Activated naive CD8-positive, alpha-beta T cell treated with anti-CD3 and anti-CD28 coated beads, Interleukin-2, amount 10 ng/mL, durations not matched to agents 7 days and 5 days (primary cell): ENCODE measurements around the gene CPSF3. TPM values are rescaled to one million over a fixed set of nuclear protein-coding genes. Genes with fewer than 3 reads are reported as not detected.

Experiments used
- ATAC-seq: fragments of 150-1000 bp; cut with Tn5 transposase; one replicate; pipeline ENCODE4 v1.10.0; 2021; ENCODE audit warnings: low read depth, moderate library complexity
- POLR2A ChIA-PET: fragments of 350-600 bp; sonication (Branson Sonifier 250); formaldehyde crosslinking; loops from one replicate; lab custom pipeline; 2021; ENCODE audit warnings: antibody characterized with exemption; lab: Charles Lee
- DNase-seq: peaks from one replicate; pipeline ENCODE4 v3.0.0; 2021
- H3K27ac Mint-ChIP-seq: one replicate; pipeline ENCODE4 v1.8.0; 2022; ENCODE audit warnings: mild to moderate bottlenecking, mixed read lengths
- H3K27me3 Mint-ChIP-seq: one replicate; pipeline ENCODE4 v1.8.0; 2022; ENCODE audit warnings: mild to moderate bottlenecking, moderate library complexity, mixed read lengths
- H3K36me3 Mint-ChIP-seq: one replicate; pipeline ENCODE4 v1.8.0; 2021; ENCODE audit warnings: mild to moderate bottlenecking, mixed read lengths
- H3K4me1 Mint-ChIP-seq: one replicate; pipeline ENCODE4 v1.8.0; 2021; ENCODE audit warnings: mixed read lengths
- H3K4me3 Mint-ChIP-seq: one replicate; pipeline ENCODE4 v1.8.0; 2022; ENCODE audit warnings: mild to moderate bottlenecking, moderate library complexity, mixed read lengths
- H3K9me3 Mint-ChIP-seq: one replicate; pipeline ENCODE4 v1.8.0; 2021; ENCODE audit warnings: mixed read lengths
- total RNA-seq, 2 experiments: library from RNA; stranded (reverse); gene quantifications; one replicate each; pipeline ENCODE4 v1.2.3, GENCODE V29; 2021

The CPSF3 gene
- total RNA-seq, result 10 to 100 TPM; 43.3 to 48.0 TPM

DNA sequence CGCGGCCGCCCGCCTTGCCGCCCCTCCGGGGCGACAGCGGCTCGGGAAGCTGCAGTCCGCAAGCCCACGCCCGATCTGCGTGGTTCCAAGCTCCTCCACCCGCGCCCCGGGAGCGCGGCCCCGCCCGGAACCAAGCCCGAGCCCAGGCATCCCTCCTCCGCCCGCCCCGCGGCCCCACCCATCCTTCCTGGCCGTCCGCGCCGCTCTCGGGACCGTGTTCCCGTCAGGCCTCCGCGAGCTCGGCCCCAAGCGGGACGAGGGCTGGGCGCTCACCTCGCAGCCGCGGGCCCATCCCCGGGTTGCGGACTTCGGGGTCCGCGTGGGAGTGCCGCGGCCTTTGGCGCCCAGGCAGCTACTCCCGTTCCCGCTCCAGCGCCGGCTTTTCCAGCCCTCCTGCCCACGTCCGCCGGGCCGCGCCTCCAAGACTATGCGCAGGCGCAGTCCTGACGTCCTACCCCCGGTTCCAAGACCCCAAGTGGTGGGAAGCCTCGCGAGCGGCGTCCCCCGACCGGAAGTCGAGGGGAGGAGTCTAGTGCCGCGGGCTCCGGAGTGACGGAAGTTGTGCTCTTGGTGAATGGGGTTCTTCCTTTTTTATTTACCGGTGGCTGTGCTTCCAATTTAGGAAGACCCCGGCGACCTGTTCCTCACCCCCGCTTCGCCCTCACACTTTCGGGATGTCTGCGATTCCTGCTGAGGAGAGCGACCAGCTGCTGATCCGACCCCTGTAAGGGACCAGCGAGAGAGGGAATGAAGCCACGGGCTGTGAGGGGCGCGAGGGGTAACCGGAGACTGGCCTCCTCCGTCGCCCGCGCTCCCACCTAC is at the start of gene CPSF3, which contains the start of gene ITGB1BP1:
Gene CPSF3 (plus strand): TSS at position 555 of the 822 bp plus-strand sequence. CDS start 120 bp downstream, at position 675.
Gene ITGB1BP1 (minus strand): TSS at position 429 of the 822 bp plus-strand sequence. CDS start 4,831 bp downstream, outside the sequence.
- H3K27ac Mint-ChIP-seq, result peak within 1 kb of the TSS; percentile 92
- peaks cover 21% of the 10 kb centered on the region for H3K4me1 Mint-ChIP-seq
- H3K36me3 Mint-ChIP-seq, result peaks cover 11% of the 10 kb centered on the region
- POLR2A ChIA-PET, result interaction anchor here (0.7 to 2.9 kb wide), 13 partner anchors 10 to 1388 kb away, joined by 3 to 35 read pairs (median 5); partner anchors contain the start of genes ADAM17, IAH1 and YWHAQ
- no peaks in the 10 kb centered on the region for H3K9me3 Mint-ChIP-seq
- no peak within 1 kb of the TSS for H3K4me3 Mint-ChIP-seq
- peak; percentile 98 for DNase-seq
- H3K27me3 Mint-ChIP-seq, result no peaks in the 10 kb centered on the region
- peak; percentile 84 for ATAC-seq

- POLR2A ChIA-PET, result no interaction called here
- H3K4me1 Mint-ChIP-seq, result peaks cover 2% of the 10 kb centered on the region
- ATAC-seq, result no peak
- H3K27ac Mint-ChIP-seq, result no peak overlapping the region
- peaks cover 11% of the 10 kb centered on the region for H3K27me3 Mint-ChIP-seq
- H3K9me3 Mint-ChIP-seq, result no peaks in the 10 kb centered on the region
- H3K36me3 Mint-ChIP-seq, result no peaks in the 10 kb centered on the region
- DNase-seq, result no peak
- no peak overlapping the region for H3K4me3 Mint-ChIP-seq
These were observed 49.3 kb upstream of the CPSF3 start for GRCh38 chr2:9374071-9374730.

DNA sequence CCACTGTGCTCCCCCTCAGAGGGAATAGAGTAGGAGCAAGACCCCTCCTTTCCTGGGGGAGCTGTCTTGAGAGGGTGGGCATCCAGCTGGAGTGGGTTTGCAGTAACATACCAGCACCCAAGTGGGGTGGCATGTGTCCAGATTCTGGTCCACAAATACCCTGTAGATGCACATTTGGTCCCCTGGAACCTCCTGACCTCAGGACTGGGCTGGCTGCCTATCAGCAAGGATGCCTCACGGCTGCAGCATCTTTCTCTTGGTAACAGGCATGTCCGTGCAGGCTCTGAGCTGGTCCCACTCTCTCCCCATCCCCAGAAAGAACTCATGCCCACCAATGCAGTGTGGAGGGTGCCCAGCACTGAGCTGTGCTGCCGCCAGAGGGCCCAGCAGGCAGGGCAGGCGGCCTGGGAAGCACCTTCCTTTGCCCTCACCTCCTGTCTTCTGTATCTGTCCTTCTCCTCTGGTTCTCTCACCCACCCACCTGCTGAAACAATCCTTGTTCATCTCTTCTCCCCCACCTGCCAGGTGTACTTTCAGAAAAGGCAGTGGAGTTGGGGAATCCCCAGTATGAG is 47.5 kb upstream of the CPSF3 start:
- H3K27me3 Mint-ChIP-seq, result peaks cover 11% of the 10 kb centered on the region
- H3K36me3 Mint-ChIP-seq, result no peaks in the 10 kb centered on the region
- DNase-seq, result no peak
- POLR2A ChIA-PET, result no interaction called here
- H3K9me3 Mint-ChIP-seq, result no peaks in the 10 kb centered on the region
- peaks cover 2% of the 10 kb centered on the region for H3K4me1 Mint-ChIP-seq
- no peak for ATAC-seq
- no peak overlapping the region for H3K4me3 Mint-ChIP-seq
- H3K27ac Mint-ChIP-seq, result no peak overlapping the region

DNA sequence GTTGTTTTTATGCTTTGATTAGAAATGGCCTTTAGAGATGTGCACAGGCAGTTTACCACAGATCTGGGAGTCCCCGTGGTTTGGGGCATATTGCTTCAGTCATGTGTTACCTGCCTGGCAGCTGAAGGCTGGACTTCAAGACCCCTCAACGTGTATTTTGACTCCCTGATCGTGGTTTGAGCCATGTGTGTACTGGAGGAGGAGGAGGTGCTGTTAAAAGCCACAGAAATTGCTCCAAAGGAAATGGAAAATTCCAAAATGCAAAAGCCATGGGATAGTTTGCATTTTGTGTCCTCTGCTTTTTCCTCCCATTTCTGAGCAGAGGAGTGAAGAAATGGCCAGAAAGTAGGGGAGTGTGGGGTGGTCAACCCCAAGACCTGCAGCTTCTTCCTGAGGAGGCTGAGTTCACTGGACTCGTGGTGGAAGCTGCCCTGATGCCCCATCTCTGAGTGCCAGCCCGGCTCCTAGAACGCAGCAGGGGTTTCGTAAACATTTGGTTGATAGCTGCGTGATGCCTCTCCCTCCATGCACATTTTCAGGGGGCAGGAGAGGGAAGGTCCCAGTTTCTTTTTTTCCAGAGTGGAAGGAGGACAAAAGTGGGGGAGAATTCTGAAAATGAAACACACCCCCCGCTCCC is 45.9 kb upstream of the CPSF3 start:
- Mint-ChIP-seq H3K27me3 (peaks cover 10% of the 10 kb centered on the region), H3K27ac (no peak overlapping the region)
- ATAC-seq, result no peak

DNA sequence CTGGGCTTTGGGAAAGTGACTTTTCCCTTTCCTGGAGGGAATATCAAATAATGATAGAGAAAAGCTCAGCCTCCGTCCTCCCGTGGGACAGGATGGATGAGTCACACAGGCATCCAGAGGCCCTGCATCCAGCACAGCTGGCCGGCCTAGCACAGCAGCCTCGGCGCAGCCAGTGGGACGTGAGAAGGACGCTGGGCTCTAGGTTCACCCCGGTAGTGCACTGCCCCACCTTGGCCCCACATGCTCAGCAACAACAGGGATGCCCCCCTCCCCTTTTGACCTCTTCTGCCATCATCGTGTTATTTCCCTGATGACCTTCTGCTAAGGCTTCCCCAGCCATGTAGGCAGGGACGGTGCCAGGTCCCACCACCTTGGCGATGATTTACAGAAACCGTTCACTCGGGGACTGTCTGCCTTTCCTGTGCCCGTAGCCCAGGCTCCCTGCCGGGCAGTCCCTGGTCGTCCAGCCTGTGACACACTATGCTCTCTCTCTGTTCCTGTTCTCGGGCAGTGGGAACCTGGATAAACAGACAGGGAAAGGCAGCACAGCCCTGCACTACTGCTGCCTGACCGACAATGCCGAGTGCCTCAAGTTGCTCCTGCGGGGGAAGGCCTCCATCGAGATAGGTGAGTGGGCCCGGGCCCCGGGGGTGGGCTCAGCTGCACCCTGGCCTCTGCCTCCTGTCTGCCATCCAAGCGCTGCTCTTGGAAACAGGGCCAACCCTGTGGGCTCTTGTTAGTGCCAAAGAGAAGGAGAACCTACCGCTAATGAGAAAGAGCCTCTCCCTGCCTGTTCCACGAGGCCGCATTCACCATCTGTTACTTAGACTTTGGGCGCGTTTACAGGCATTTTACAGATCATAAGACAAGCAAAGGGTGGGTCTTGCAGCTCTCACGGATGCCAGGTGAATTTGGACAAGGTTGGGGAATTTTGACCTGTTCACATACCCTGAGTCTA is 44.7 kb upstream of the CPSF3 start:
- no peak for DNase-seq
- Mint-ChIP-seq H3K4me1 (peaks cover 2% of the 10 kb centered on the region), H3K27ac (no peak overlapping the region), H3K36me3 (no peaks in the 10 kb centered on the region), H3K4me3 (no peak overlapping the region), H3K9me3 (no peaks in the 10 kb centered on the region), H3K27me3 (peaks cover 10% of the 10 kb centered on the region)
- POLR2A ChIA-PET, result no interaction called here
- no peak for ATAC-seq

More for the DNA sequence above, 45.9 kb upstream of the CPSF3 start:
- Mint-ChIP-seq H3K9me3 (no peaks in the 10 kb centered on the region), H3K4me3 (no peak overlapping the region), H3K4me1 (peaks cover 2% of the 10 kb centered on the region), H3K36me3 (no peaks in the 10 kb centered on the region)
- POLR2A ChIA-PET, result no interaction called here
- no peak for DNase-seq

GRCh38 chr2:9379391-9379755 is 44.1 kb upstream of the CPSF3 start:
- Mint-ChIP-seq H3K9me3 (no peaks in the 10 kb centered on the region), H3K36me3 (no peaks in the 10 kb centered on the region), H3K27me3 (peaks cover 8% of the 10 kb centered on the region), H3K4me1 (peaks cover 2% of the 10 kb centered on the region), H3K27ac (no peak overlapping the region), H3K4me3 (no peak overlapping the region)
- ATAC-seq (no peak), DNase-seq (no peak)
- POLR2A ChIA-PET, result no interaction called here

GRCh38 chr2:9380702-9381628 is 42.5 kb upstream of the CPSF3 start:
- peaks cover 8% of the 10 kb centered on the region for H3K27me3 Mint-ChIP-seq
- no peak for ATAC-seq
- no peak overlapping the region for H3K4me3 Mint-ChIP-seq
- POLR2A ChIA-PET, result no interaction called here
- no peaks in the 10 kb centered on the region for H3K9me3 Mint-ChIP-seq
- DNase-seq, result no peak
- H3K4me1 Mint-ChIP-seq, result peaks cover 2% of the 10 kb centered on the region
- no peaks in the 10 kb centered on the region for H3K36me3 Mint-ChIP-seq
- no peak overlapping the region for H3K27ac Mint-ChIP-seq

- POLR2A ChIA-PET, result no interaction called here
- ATAC-seq (no peak), DNase-seq (no peak)
- Mint-ChIP-seq H3K4me1 (no peaks in the 10 kb centered on the region), H3K9me3 (no peaks in the 10 kb centered on the region), H3K36me3 (no peaks in the 10 kb centered on the region), H3K27me3 (peaks cover 4% of the 10 kb centered on the region), H3K27ac (no peak overlapping the region), H3K4me3 (no peak overlapping the region)
These were observed 40.7 kb upstream of the CPSF3 start for GRCh38 chr2:9382604-9383235.

GRCh38 chr2:9384521-9384920 is 38.9 kb upstream of the CPSF3 start:
- DNase-seq (no peak), ATAC-seq (no peak)
- Mint-ChIP-seq H3K27me3 (peaks cover 2% of the 10 kb centered on the region), H3K4me3 (no peak overlapping the region), H3K9me3 (no peaks in the 10 kb centered on the region), H3K4me1 (no peaks in the 10 kb centered on the region), H3K27ac (no peak overlapping the region), H3K36me3 (no peaks in the 10 kb centered on the region)
- POLR2A ChIA-PET, result no interaction called here

DNA sequence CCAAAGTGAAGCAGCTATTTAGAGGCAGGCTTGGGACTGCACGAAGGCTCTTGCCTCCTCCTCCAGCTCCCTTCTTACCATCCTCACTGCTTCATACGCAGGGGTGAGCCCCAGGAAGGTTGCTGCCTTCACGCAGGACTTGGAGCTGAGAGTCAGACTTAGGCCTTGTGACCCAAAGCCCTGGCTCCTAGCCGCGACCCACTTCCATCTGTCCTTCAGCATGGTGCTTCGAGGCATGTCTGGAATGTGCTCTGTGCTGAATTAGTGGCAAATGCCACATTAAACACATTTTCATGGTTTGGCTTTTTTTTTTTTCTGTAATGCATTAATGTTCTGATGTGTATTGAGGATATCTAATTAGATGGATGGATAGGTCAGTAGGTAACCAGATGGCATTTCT is 37.6 kb upstream of the CPSF3 start:
- Mint-ChIP-seq H3K27me3 (peaks cover 2% of the 10 kb centered on the region), H3K9me3 (no peaks in the 10 kb centered on the region), H3K27ac (no peak overlapping the region), H3K4me3 (no peak overlapping the region), H3K4me1 (no peaks in the 10 kb centered on the region), H3K36me3 (no peaks in the 10 kb centered on the region)
- POLR2A ChIA-PET, result no interaction called here
- no peak for ATAC-seq
- no peak for DNase-seq

DNA sequence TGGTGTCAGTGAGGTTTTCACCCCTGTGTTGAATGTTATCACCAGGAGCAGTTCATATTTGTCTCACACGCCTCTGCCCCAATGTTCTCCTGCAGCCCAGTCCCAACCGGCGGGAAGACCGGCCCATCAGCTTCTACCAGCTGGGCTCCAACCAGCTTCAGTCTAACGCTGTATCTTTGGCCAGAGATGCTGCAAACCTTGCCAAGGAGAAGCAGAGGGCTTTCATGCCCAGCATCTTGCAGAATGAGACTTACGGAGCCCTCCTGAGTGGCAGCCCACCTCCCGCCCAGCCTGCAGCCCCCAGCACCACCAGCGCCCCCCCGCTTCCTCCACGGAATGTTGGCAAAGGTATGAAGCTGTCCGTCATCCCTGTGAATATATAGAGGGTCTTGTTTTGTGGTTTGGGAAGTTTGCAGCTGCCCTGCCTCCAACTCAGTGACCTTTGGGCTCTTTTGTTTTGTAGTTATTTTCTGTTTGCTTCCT is 35.2 kb upstream of the CPSF3 start:
- H3K36me3 Mint-ChIP-seq, result no peaks in the 10 kb centered on the region

More for the DNA sequence above, 35.2 kb upstream of the CPSF3 start:
- Mint-ChIP-seq H3K27ac (no peak overlapping the region), H3K27me3 (no peaks in the 10 kb centered on the region), H3K4me3 (no peak overlapping the region), H3K9me3 (no peaks in the 10 kb centered on the region), H3K4me1 (no peaks in the 10 kb centered on the region)
- DNase-seq (no peak), ATAC-seq (no peak)
- POLR2A ChIA-PET, result no interaction called here
